GM12878 (cell line): ENCODE measurements around the gene CCDC12. TPM values are rescaled to one million over a fixed set of nuclear protein-coding genes. Genes with fewer than 3 reads are reported as not detected.

ENCODE experiments used
- E2F8 ChIP-seq: fragments of 450-650 bp; IDR thresholded peaks from 2 replicates; pipeline ENCODE4 v1.6.1; 2018; ENCODE audit warnings: mild to moderate bottlenecking, low read depth, moderate library complexity; ENCODE audit not compliant: partially characterized antibody
- GATAD2B ChIP-seq: fragments of 450-650 bp; conservative IDR thresholded peaks from 2 replicates; pipeline ENCODE4 v1.6.1; 2017; ENCODE audit warnings: low read depth, mild to moderate bottlenecking, moderate library complexity
- HDAC2 ChIP-seq: fragments of 200-600 bp; sonication (generic); IDR thresholded peaks from 2 replicates; pipeline ENCODE4 v1.6.1; 2017
- LARP7 ChIP-seq: fragments of 450-650 bp; IDR thresholded peaks from 2 replicates; pipeline ENCODE4 v1.6.1; 2017; ENCODE audit warnings: mild to moderate bottlenecking
- PBX3 ChIP-seq: IDR thresholded peaks from 2 replicates; pipeline ENCODE4 v1.6.1; 2011; ENCODE audit warnings: mild to moderate bottlenecking, low read depth, low read length, moderate library complexity; ENCODE audit not compliant: insufficient replicate concordance
- SMAD1 ChIP-seq: fragments of 450-650 bp; IDR thresholded peaks from 2 replicates; pipeline ENCODE4 v1.6.1; 2018; ENCODE audit warnings: mild to moderate bottlenecking, low read depth; ENCODE audit not compliant: partially characterized antibody
- SP1 ChIP-seq: IDR thresholded peaks from one replicate; pipeline ENCODE4 v1.6.1; 2011; ENCODE audit warnings: low read depth, low read length
- polyA plus RNA-seq, 11 experiments: library from polyadenylated mRNA; depleted of rRNA in 4 of 11; unstranded in 6 of 11; stranded (reverse) in 5 of 11; fragments of >200 nt; fragmentation: Nextera tagmentation in 4 of 11; fragmentation: Illumina TruSeq in 1 of 11; extraction: Ambion mirVana in 4 of 11; extraction: Trizol in 1 of 11; gene quantifications; 1 replicate in 1 of 11; 2 replicates in 10 of 11; pipeline versions ENCODE4 v1.2.1 to v1.2.3, GENCODE V29; 2011 to 2016; ENCODE audit warnings: inconsistent platforms in 2 of 11, missing spikeins in 2 of 11, low read depth in 1 of 11
- total RNA-seq, 4 experiments: library from RNA; depleted of rRNA in 3 of 4; stranded (reverse); fragments of >200 nt in 3 of 4; fragmentation: Illumina TruSeq in 1 of 4; extraction: Trizol in 1 of 4; gene quantifications; 2 replicates each; pipeline versions ENCODE4 v1.2.1 to v1.2.3, GENCODE V29; 2013 to 2021

CCDC12 gene
- total and polyA plus RNA-seq, 10 of the 15 experiments (the other 5 are each of a cell fraction or from before 2014, with no cell fraction given): 9.2 to 91.4 (median 61.3) TPM

GRCh38 chr3:47009225-47010110, 32.9 kb upstream of the CCDC12 start (continued):
- TF ChIP-seq SP1 (peak; percentile 64), GATAD2B (no peak), E2F8 (no peak), LARP7 (peak; percentile 18; the same call in 1 of the 2 replicates), SMAD1 (no peak), PBX3 (peak; percentile 83), HDAC2 (no peak)
